ENCODE data around the gene IER5. TPM values are rescaled to one million over a fixed set of nuclear protein-coding genes. Genes with fewer than 3 reads are reported as not detected.

Gene IER5
- total RNA-seq, 4 donors from 2014 or later, result 21.6 to 40.6 (median 26.5) TPM

GRCh38 chr1:181101581-181102226, 13.2 kb downstream of the IER5 start:
- no peak overlapping the region for H3K4me3 ChIP-seq
- TF ChIP-seq CTCF (IDR thresholded peaks at IDR 0.05) (no peak), POLR2A (IDR thresholded peaks at IDR 0.05) (no peak)
- 64 to 78% methylated on average over 7 to 8 of the region's 9 CpGs for WGBS, 2 donors
- no peak overlapping the region for H3K27ac ChIP-seq
- H3K36me3 ChIP-seq, result no peaks in the 10 kb centered on the region
- DNase-seq, result no peak
- no peaks in the 10 kb centered on the region for H3K9me3 ChIP-seq
- peaks cover 38 to 95% (median 41%) of the 10 kb centered on the region in 3 donors for H3K4me1 ChIP-seq
- no peaks in the 10 kb centered on the region for H3K27me3 ChIP-seq
- intact Hi-C loops (cut with DNase I), result no loop called here

GRCh38 chr1:181102841-181103240, 14.3 kb downstream of the IER5 start:
- intact Hi-C loops (cut with DNase I), result no loop called here
- H3K27ac ChIP-seq, result peak overlapping the region in 1 of 4 donors; percentile 6
- H3K4me1 ChIP-seq, result peaks cover 34 to 95% (median 42%) of the 10 kb centered on the region in 3 donors

GRCh38 chr1:181103399-181103798, 14.9 kb downstream of the IER5 start:
- no peaks in the 10 kb centered on the region for H3K9me3 ChIP-seq
- H3K27me3 ChIP-seq, result no peaks in the 10 kb centered on the region
- intact Hi-C loops (cut with DNase I), result no loop called here
- no peak overlapping the region for H3K4me3 ChIP-seq
- no peaks in the 10 kb centered on the region for H3K36me3 ChIP-seq
- no peak overlapping the region for H3K27ac ChIP-seq
- WGBS, 2 donors, result 94 to 95% methylated on average over 7 of the region's 7 CpGs
- DNase-seq, result no peak
- no peak for TF ChIP-seq CTCF (IDR thresholded peaks at IDR 0.05)
- TF ChIP-seq POLR2A (IDR thresholded peaks at IDR 0.05), result no peak
- H3K4me1 ChIP-seq, result peaks cover 34 to 93% (median 42%) of the 10 kb centered on the region in 3 donors

More at GRCh38 chr1:181102841-181103240, 14.3 kb downstream of the IER5 start:
- Histone ChIP-seq H3K9me3 (no peaks in the 10 kb centered on the region), H3K4me3 (no peak overlapping the region), H3K36me3 (no peaks in the 10 kb centered on the region), H3K27me3 (no peaks in the 10 kb centered on the region)
- TF ChIP-seq CTCF (IDR thresholded peaks at IDR 0.05) (no peak), POLR2A (IDR thresholded peaks at IDR 0.05) (no peak)
- DNase-seq, result no peak

GRCh38 chr1:181104042-181104789, 15.7 kb downstream of the IER5 start:
- DNase-seq, result no peak
- WGBS, 2 donors, result 36 to 46% methylated on average over 11 to 14 of the region's 17 CpGs
- peaks cover 30 to 85% (median 36%) of the 10 kb centered on the region in 3 donors for H3K4me1 ChIP-seq

More at GRCh38 chr1:181104042-181104789, 15.7 kb downstream of the IER5 start:
- Histone ChIP-seq H3K9me3 (no peaks in the 10 kb centered on the region), H3K27me3 (no peaks in the 10 kb centered on the region), H3K27ac (peak overlapping the region; percentile 88 to 94 (median 91)), H3K4me3 (peak overlapping the region; percentile 68 to 77 (median 72)), H3K36me3 (no peaks in the 10 kb centered on the region)
- intact Hi-C loops (cut with DNase I), result no loop called here
- TF ChIP-seq POLR2A (IDR thresholded peaks at IDR 0.05) (no peak), CTCF (IDR thresholded peaks at IDR 0.05) (peak in 3 of 6 experiments; percentile 30 to 33 (median 32))
